ENCODE measurements around the gene ANKK1.

The ANKK1 gene

GRCh38 chr11:113446938-113447337 is 59.4 kb downstream of the ANKK1 start:
- Histone ChIP-seq H3K9me3 (ENCODE audit: control insufficient read depth, insufficient read depth, low read depth, low read length) (no peaks in the 10 kb centered on the region), H3K4me1 (ENCODE audit: control insufficient read depth, insufficient read depth, low read length) (no peaks in the 10 kb centered on the region), H3K36me3 (ENCODE audit: control insufficient read depth in 2 of 2, insufficient read depth in 1 of 2, low read length in 2 of 2) (no peaks in the 10 kb centered on the region), H3K4me3 (ENCODE audit: low read depth, low read length) (no peak overlapping the region), H3K27ac (ENCODE audit: extremely low read depth, low read depth, low read length) (no peak overlapping the region)
- CTCF ChIA-PET, result no interaction called here
- POLR2A ChIA-PET, result no interaction called here
- TF ChIP-seq ZNF768 (tag by site-specific recombination; IDR thresholded peaks at IDR 0.05) (no peak), MYNN (tag by site-specific recombination; IDR thresholded peaks at IDR 0.05; ENCODE audit: borderline replicate concordance) (no peak), ZBTB44 (tag by site-specific recombination; IDR thresholded peaks at IDR 0.05) (no peak), ZNF354C (tag by site-specific recombination; IDR thresholded peaks at IDR 0.05; ENCODE audit: borderline replicate concordance, low read depth) (no peak), YY2 (tag by site-specific recombination; IDR thresholded peaks at IDR 0.05) (no peak), KLF17 (tag by site-specific recombination; IDR thresholded peaks at IDR 0.05) (0 out of 2 replicates have a peak, but pooled peaks have one; percentile 30), TCF7L2 (IDR thresholded peaks at IDR 0.05; ENCODE audit: borderline replicate concordance, low read depth, low read length) (no peak), ZBTB17 (tag by site-specific recombination; IDR thresholded peaks at IDR 0.05) (peak; percentile 49; the same call in 1 of the 2 replicates), ZNF394 (tag by site-specific recombination; IDR thresholded peaks at IDR 0.05; ENCODE audit: borderline replicate concordance) (no peak), ZNF335 (tag by site-specific recombination; conservative IDR thresholded peaks at IDR 0.05) (no peak), PRDM10 (tag by site-specific recombination; IDR thresholded peaks at IDR 0.05) (peak; percentile 98), KLF9 (tag by site-specific recombination; IDR thresholded peaks at IDR 0.05; ENCODE audit: low read depth) (0 out of 2 replicates have a peak, but pooled peaks have one; percentile 12), TRIM28 (IDR thresholded peaks at IDR 0.05; ENCODE audit: borderline replicate concordance, low read length) (peak; percentile 96), ZBTB10 (tag by site-specific recombination; IDR thresholded peaks at IDR 0.05) (no peak), ZNF211 (tag by site-specific recombination; IDR thresholded peaks at IDR 0.05; ENCODE audit: low read depth) (no peak), ZNF629 (tag by site-specific recombination; IDR thresholded peaks at IDR 0.05) (peak; percentile 63), ZNF600 (tag by site-specific recombination; IDR thresholded peaks at IDR 0.05) (peak; percentile 41; the same call in 1 of the 2 replicates), ZBTB26 (tag by site-specific recombination; optimal IDR thresholded peaks at IDR 0.05) (no peak), ZNF140 (tag by site-specific recombination; IDR thresholded peaks at IDR 0.05) (no peak), ZNF341 (tag by site-specific recombination; IDR thresholded peaks at IDR 0.05; ENCODE audit: low read depth) (no peak), ZBTB1 (tag by site-specific recombination; IDR thresholded peaks at IDR 0.05) (no peak)

Data from HEK293 (cell line).